HuH-7 (cell line): ENCODE results near the gene HOXB4.
A peak's percentile ranks its signal among the peaks of the same experiment; 100 is the strongest.

Experiments used
- DNase-seq: peaks from one replicate; pipeline ENCODE4 v3.0.0; 2011; ENCODE audit warnings: low spot score

Gene HOXB4

GRCh38 chr17:48601539-48602425 lies 23.6 kb upstream of the HOXB4 start:
- peak; percentile 71 for DNase-seq

GRCh38 chr17:48601207-48601538 lies 23.0 kb upstream of the HOXB4 start:
- no peak for DNase-seq

DNA sequence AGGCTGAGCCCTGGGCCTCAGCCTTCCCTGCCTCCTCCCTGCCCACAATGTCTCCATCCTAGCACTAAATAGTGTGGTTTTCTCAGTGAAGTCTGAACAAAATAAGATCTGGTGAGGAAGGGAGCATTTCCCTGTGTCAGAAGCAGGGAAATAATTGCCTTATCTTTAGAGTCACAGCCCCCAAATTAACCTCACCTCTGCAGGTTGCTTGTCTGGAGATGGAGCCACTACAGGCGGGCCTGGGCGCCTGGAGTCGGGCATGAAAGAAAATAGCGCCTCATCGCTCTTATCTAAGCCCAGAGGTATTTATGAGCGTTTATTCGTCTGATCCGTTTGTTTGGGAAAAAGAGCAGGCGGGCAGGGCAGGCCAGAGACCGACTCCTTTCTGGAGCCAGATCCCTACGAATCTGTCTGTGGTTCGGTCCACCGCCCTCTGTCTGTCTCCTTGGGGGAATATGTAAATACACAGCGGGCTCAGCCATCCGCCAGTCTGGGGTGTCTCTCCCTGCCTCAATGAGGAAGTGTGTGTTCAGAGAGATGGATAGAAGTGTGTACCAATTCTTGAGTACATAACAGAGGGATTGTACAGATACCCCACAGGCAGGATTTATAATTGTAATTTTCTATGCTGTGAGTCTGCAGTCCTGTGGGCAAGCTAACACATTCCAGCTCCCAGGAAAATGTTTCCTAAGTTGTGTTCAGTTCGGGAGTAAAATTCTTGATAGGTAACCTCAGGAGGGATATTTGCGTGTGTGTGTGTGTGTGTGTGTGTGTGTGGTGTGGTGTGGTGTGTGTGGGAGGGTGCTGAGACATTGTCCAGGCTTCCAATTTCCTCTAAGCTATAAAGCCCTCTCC lies 22.3 kb upstream of the HOXB4 start:
- DNase-seq: no peak

DNA sequence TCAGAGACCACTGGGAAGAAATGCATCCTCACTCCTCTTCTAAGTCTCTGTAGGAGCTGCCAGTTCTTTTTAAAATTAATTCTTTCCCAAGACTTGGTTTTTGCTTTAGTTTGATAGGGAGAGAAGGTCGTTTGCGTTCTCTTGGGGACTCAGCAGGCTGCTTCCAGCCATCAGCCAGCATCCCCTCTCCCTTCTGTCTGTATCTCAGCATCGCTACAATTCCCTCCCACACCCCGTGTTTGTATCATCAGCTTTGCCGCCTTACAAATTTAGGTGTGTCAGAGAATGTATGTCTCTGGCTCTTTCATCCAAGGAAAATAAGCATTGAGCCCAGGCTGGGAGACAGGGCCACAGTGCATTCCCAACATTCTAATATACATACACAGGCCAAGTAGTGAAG lies 21.2 kb upstream of the HOXB4 start:
- DNase-seq: no peak

DNA sequence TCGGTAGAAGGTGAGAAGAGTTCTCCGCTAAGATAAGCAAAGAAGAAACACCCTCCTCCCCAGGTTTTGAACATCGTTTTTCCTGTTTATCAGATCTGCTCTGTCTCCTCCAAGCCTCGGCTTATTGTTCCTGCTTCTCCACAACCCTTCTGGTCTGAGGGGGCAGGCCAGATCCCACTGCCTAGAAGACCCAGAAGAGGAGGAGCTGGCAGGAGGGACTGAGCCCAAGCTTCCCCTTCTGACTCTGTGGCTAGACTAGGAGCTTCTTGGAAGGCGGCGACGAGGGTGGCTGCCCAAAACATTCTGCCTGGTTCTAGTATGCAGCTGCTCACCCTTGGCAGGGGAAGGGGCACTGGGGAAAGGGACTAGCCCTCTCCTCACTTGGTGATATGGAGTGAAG lies 20.6 kb upstream of the HOXB4 start:
- DNase-seq: no peak

DNA sequence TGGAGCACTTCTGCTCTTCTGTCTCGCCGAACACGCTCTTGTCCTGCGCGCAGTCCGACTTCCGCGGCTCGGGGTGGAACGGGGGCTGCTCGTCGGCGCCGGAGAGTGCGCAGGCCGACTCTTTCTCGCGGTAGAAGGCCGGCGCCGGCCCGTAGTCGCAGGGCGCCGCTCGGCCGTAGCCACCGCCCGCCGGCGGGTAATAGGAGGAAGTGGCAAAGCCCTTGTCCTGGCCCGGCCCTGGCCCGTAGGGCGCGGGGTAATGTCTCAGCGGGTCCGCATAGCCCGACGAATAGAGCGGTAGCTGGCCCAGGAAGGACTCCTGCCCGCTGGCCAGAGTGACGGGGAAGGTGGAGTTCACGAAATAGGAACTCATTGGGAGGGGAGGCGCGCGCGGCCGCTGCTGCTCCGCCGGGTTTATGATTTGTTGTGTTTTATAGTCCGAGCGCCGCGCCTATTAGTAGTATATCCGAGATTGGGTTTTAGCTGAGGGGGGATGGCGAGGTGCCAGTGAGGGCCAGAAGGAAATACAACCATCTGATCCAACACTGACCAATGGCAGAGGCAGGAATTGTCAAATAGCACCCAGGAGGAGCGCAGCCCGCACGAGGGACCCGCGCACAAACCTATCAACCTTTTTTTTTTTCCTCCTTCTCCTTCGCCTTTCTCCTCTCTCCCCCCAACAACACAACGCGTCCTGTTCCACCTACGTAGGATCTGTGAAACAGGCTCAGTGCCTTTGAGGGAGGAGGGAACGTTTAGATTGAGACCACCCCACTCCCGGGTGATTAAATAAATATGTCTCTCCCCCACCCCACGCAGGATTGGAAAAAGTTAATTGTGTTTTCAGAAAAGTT lies 19.9 kb upstream of the HOXB4 start:
- no peak for DNase-seq

DNA sequence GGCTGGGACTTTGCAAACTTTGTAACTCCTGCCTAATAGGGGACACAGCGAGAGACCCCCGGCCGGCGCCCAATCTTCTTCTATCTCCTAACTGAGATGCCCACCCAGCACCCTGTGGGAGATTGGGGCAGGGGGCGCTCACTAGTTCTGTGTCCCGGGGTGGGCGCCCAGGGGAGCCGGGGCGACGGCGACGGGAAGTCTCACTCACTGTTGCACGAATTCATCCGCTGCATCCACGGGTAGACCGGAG lies 19.3 kb upstream of the HOXB4 start:
- no peak for DNase-seq

DNA sequence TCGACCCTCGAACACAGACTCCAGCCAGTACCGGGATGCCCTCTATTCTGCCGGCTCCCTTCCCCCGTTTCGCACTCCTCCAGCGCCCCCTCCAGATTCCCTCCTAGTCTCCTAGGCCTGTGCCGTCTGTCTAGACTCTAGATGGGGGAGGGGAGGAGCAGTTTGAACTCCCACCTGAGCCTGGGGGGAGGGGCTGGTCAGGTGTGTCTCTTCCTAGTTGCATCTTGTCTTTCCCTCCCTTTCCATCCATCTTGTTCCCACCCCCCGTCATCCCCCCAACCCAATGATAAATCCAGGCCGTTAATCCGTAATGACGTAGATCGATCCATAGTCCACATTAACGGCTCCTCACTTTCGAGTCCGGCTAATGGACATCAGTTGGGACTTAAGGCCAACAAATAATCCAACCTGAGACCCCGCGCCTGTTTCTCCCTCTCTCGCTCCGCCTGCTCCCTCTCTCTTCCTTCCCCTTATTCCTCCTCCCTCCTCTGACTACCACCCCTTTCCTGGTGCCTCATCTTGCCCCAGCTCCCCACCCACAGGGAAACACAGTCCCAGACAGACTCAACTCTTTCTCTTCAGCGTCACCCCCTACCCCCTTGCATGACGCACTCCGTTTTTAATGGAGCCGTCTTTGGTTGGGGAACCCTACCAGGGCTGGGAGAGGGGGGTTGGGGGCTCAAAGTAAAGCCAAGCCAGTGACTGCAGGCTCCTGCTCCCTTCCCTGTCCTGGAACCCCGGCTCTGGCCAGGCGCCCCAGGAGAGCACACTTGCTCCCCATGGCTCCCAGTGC lies 18.8 kb upstream of the HOXB4 start:
- no peak for DNase-seq

DNA sequence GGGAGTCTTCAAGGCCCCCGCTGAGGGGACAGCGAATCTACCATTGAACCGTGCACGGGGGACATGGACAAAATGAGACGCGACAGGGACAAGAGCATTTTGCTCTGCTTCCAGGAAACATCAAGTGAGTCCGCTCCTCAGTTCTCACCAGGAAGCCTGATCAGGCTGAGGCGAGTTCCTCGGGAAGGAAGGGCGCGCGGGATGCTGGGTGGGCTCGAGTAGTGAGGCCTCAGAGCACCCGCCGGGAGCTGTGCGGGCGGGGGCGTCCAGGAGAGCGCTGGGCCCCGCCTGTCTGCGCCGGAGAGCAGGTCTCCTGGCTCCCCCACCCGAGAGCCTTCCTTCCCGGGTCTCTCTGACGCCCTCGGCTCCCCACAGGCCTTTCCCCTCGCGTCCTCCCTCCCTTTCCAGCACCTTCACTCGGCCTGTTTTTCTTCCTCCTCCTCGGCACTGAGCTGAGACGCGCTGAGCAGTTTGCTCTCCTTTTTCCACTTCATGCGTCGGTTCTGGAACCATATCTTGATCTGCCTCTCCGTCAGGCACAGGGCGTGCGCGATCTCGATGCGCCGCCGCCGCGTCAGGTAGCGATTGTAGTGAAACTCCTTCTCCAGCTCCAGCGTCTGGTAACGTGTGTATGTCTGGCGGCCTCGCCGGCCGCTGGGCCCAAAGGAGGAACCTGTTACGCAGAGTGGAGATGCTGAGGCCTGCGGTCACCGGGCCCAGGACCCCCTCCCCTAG lies 18.0 kb upstream of the HOXB4 start:
- no peak for DNase-seq

DNA sequence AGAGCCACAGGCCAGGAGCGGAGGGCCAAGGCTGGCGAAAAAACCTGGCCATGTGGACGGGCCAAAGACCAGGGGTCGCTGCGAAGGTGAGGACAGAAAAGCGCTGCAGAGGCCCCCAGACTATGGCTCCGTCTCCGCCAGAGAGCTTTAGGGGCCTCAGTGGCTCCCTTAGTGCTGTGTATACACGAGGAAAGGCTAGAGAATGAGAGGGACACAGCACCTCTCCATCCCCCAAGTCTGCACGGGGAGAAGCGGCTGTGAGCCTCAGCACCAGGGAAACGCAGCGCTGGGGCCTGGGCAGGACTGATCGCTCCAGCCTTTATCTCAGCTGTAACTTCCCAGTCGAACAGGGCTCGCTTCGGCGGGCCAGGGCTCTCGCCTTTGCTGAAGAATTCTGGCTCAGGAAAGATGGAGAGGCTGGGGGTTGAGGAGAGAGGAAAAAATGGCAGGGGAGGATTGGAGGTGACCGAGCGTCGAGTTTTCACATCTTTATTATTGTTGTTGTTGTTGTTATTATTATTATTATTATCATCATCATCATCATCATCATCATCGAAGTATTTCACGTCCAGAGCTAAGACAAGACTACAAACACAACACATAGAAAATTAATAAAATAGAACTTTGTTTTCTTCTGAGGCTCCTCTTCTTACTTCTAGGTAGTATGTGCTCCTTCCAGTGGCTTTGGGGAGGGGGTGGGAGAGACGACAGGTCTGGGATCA lies 17.3 kb upstream of the HOXB4 start:
- no peak for DNase-seq

DNA sequence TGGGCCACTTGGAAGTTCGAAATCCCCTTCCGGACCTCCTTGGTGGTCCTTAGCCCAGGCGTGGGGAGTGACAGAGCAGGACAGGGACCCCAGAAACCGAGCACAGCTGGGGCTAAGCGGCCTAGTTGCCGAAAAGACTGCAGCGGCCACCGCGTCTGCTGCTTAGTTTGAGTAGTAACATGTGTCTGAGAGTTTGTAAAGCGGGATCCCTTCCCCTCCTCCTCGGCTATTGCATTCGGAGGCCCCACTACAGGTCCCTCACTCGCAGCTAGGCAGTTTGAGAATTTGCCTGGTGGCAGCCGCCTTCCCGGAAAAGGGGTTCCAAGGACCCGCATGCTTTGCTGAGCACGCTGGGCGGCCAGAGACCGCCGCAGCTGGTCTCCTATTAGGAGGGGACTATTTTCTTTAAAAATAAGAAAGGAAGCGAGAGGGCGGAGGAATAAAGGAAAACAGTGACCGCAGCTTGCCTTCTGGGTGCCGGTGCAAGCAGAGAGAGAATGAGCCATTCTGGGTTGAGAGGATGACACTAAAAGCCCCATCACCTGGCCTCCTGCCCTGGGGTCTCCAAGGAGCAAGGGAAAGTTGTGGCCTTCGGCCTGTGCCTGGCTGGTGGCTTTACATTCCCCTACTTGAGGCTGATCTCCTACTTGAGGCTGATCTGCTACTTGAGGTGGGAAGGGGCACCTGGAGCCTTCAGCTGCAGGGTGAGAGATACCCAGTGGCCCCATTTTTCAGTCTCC lies 16.6 kb upstream of the HOXB4 start:
- no peak for DNase-seq

- peak; percentile 98 for DNase-seq
Measured at GRCh38 chr17:48593840-48594537, 15.8 kb upstream of the HOXB4 start.

DNA sequence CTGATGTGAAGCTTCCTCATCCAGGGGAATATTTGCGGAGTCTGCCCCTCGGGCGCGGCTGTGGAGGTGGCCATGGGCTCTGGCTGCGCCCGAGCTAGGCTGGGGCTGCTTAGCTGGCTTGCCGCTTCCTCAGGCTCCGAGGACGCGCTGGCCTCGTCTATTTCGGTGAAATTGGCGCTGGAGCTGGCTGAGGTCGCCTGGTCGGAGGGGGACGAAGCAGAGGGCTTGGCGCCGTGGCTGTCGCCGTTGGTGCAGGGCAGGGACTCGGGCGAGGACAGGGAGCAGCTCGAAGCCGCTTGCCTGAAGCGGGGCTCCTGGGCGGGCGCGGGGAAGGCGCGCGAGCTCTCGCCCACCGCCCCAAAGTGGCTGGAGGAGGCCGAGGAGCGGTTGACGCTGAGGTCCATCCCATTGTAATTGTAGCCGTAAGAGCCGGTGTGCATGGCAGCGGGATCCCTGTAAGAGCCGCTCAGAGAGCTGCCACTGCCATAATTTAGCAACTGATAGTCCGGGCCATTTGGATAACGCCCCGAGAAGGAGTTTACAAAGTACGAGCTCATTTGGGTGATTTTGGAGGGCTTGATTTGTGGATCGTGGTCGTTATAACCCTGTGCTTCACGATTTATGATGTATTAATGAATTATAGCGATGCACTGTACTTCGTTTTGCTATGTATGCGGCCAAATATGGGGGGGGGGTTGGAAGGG lies 15.1 kb upstream of the HOXB4 start, which contains the start of gene HOXB5:
HOXB5 (minus strand) TSS at position 654 of the 704 bp plus-strand sequence; CDS start at position 557, 97 bp downstream.
- no peak for DNase-seq

DNA sequence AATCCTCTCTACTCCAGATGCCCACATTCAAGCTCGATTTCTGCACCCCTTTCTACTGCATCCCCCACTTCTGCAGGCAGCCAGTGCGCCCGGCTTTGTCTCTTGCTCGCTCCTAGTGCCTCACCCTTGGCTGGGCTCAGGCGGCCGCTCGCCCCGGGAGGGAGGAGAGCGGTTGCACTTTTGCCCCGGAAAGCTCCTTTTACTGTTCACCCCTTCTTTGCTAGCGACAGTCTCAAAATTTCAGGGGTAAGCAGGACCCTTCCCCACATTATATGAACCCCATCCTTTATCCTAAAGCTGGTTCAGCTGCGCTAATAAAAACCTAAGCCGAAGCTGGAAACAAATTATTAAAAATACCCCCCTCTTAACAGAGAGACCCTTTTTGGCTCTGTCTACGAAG lies 14.4 kb upstream of the HOXB4 start:
- no peak for DNase-seq

GRCh38 chr17:48592057-48592514 lies 13.9 kb upstream of the HOXB4 start:
- no peak for DNase-seq

- no peak for DNase-seq
Measured at GRCh38 chr17:48591255-48592056, 13.3 kb upstream of the HOXB4 start.

DNA sequence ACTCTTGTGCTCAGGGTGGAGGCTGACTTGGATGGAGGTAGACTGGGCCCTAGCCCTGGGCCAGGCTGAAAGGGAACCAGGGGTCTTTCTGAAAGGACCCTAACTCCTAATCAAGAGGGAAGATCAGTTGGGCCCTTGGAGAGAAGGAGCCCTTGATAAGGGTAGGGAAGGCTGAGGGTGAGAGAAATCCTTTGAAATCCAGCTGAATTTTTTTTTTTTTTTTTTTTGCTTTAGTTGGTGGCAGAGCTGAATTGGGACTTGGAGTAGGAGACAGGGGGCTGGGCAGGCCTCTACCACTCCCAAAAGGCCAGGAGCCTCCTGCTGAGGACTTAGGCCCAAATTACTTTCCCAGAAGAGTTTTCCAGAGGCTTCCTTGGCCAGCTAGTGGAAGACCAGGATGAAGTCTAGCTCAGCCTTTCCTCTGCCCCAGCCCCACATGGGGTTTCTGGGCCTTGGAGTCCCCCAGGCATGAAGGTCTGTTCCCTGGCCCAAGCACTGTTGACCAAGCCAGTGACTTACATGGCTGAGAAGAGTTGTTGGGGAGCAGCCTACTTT lies 12.5 kb upstream of the HOXB4 start:
- DNase-seq: no peak
